ENCODE results near the gene EPHA6.
"Not testable (repeated sequence)": the region's sequence is repeated elsewhere in the genome, so short reads cannot be mapped to it uniquely, and the experiment has no call there.

EPHA6 gene

GRCh38 chr3:96900031-96900430 is 85.6 kb downstream of the EPHA6 start:
- no peak for DNase-seq (ENCODE audit: low read depth)
- no peak for TF ChIP-seq CTCF (conservative IDR thresholded peaks at IDR 0.05; ENCODE audit: control insufficient read depth, insufficient read depth, low read depth, low read length)
- H3K4me3 ChIP-seq (ENCODE audit: control insufficient read depth, low read depth, low read length), result no peak overlapping the region

- H3K4me3 ChIP-seq (ENCODE audit: control insufficient read depth, low read depth, low read length), result no peak overlapping the region
- DNase-seq (ENCODE audit: low read depth), result no peak
- TF ChIP-seq CTCF (conservative IDR thresholded peaks at IDR 0.05; ENCODE audit: control insufficient read depth, insufficient read depth, low read depth, low read length), result no peak
Observed at GRCh38 chr3:96900566-96900965, 86.2 kb downstream of the EPHA6 start.

GRCh38 chr3:96915445-96915844 is 101.1 kb downstream of the EPHA6 start:
- DNase-seq (ENCODE audit: low read depth), result no peak
- TF ChIP-seq CTCF (conservative IDR thresholded peaks at IDR 0.05; ENCODE audit: control insufficient read depth, insufficient read depth, low read depth, low read length), result no peak

DNA sequence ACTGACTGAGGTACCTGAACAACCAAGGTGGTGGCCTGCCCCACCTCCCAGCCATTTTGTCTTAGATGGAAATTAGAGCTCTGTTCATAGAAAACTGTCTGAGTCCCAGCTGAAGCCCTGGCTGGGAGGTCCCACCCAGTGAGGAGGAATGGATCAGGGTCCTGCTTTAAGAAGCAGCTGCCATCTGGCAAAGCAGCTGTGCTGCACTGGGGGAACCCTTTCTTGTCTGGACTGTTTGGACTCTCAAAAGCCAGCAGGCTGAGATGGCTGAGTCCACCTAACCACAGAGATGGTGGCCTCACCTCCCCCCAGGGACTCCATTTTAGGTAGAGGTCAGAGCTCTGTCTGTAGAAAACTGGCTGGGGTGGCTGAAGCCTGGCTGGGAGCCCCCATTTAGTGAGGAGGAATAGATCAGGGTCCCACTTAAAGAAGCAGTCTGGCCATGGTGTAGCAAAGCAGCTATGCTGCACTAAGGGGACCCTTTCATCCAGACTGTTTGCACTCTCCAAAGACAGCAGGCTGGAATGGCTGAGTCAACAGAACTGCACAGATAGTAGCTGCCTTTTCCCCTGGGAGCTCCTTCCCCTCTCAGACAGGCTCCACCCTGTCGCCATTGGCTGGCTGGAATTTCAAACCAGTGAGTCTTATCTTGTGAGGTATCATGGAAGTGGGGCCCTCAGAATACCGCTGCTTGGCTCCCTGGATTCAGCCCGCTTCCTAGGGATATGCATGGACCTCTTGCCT is 116.9 kb downstream of the EPHA6 start:
- H3K4me3 ChIP-seq (ENCODE audit: control insufficient read depth, low read depth, low read length), result no peak overlapping the region
- DNase-seq (ENCODE audit: low read depth), result no peak
- no peak for TF ChIP-seq CTCF (conservative IDR thresholded peaks at IDR 0.05; ENCODE audit: control insufficient read depth, insufficient read depth, low read depth, low read length)

More at GRCh38 chr3:96915445-96915844, 101.1 kb downstream of the EPHA6 start:
- no peak overlapping the region for H3K4me3 ChIP-seq (ENCODE audit: control insufficient read depth, low read depth, low read length)

GRCh38 chr3:96942131-96942530 is 127.7 kb downstream of the EPHA6 start:
- H3K4me3 ChIP-seq (ENCODE audit: control insufficient read depth, low read depth, low read length); DNase-seq (ENCODE audit: low read depth): not testable (repeated sequence)

GRCh38 chr3:96958856-96959255 is 144.5 kb downstream of the EPHA6 start:
- no peak overlapping the region for H3K4me3 ChIP-seq (ENCODE audit: control insufficient read depth, low read depth, low read length)
- TF ChIP-seq CTCF (conservative IDR thresholded peaks at IDR 0.05; ENCODE audit: control insufficient read depth, insufficient read depth, low read depth, low read length), result no peak
- DNase-seq (ENCODE audit: low read depth), result no peak

DNA sequence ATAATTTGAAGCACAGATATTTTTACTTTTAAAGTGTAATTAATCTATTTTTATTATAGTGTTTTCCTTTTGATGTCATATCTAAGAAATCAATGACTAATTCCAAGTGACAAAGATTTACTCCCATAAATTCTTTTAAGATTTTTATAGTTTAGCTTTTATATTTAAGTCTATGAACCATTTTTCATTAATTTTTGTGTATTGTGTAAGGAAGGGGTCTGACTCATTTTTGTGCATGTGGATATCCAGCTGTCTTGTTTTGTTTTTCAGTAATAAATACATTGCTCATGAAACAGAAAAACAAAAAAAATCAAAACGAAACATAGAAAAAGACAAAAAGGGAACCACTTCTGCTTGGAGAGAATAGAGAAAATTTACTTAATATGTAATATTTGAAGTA is 145.1 kb downstream of the EPHA6 start:
- no peak overlapping the region for H3K4me3 ChIP-seq (ENCODE audit: control insufficient read depth, low read depth, low read length)
- no peak for TF ChIP-seq CTCF (conservative IDR thresholded peaks at IDR 0.05; ENCODE audit: control insufficient read depth, insufficient read depth, low read depth, low read length)
- DNase-seq (ENCODE audit: low read depth), result no peak

All from fibroblast of mammary gland (primary cell).